HUES48 (cell line): ENCODE data around the gene SH2B3.

Experiments
- H3K27ac ChIP-seq: one replicate; pipeline ENCODE4 v1.7.0; 2013; ENCODE audit warnings: low read depth, low read length, inconsistent platforms
- H3K27me3 ChIP-seq: 2 replicates; pipeline ENCODE4 v1.6.1; 2013; ENCODE audit warnings: mild to moderate bottlenecking, low read length; ENCODE audit not compliant: control insufficient read depth, insufficient read depth
- H3K36me3 ChIP-seq: 2 replicates; pipeline ENCODE4 v1.6.1; 2013; ENCODE audit warnings: low read length; ENCODE audit not compliant: control insufficient read depth, insufficient read depth
- H3K4me1 ChIP-seq: 2 replicates; pipeline ENCODE4 v1.6.1; 2013; ENCODE audit warnings: mild to moderate bottlenecking, low read length; ENCODE audit not compliant: control insufficient read depth, insufficient read depth
- H3K4me3 ChIP-seq: 2 replicates; pipeline ENCODE4 v1.5.1; 2013; ENCODE audit warnings: mild to moderate bottlenecking, low read depth, low read length
- H3K9ac ChIP-seq: 2 replicates; pipeline ENCODE4 v1.6.1; 2013; ENCODE audit warnings: mild to moderate bottlenecking, low read depth, low read length, moderate library complexity
- H3K9me3 ChIP-seq: 2 replicates; pipeline ENCODE4 v1.6.1; 2013; ENCODE audit warnings: low read length; ENCODE audit not compliant: control insufficient read depth, insufficient read depth

The SH2B3 gene

DNA sequence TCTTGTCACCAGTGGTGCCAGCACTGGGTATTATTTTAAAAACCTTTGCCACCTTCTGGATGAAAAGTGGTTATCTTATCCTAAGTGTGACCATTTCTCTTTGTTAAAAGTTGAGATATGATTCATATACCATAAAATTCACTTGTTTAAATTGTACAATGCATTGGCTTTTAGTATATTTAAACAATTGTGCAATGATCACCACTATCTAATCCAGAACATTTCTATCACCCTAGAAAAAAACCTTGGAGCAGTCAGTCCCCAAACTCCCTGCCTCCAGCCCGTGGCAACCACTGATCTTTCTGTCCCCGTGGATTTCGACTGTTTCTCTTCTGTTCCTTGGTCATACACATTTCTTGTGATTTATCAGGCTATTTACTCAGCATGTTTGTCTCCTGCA is 28.3 kb downstream of the SH2B3 start:
- no peaks in the 10 kb centered on the region for H3K36me3 ChIP-seq
- peak overlapping the region; percentile 67 for H3K27ac ChIP-seq
- no peak overlapping the region for H3K4me3 ChIP-seq
- H3K27me3 ChIP-seq = no peaks in the 10 kb centered on the region
- H3K9me3 ChIP-seq = no peaks in the 10 kb centered on the region
- peaks cover 31% of the 10 kb centered on the region for H3K4me1 ChIP-seq
- H3K9ac ChIP-seq = peak overlapping the region; percentile 5; the same call in 1 of the 2 replicates

DNA sequence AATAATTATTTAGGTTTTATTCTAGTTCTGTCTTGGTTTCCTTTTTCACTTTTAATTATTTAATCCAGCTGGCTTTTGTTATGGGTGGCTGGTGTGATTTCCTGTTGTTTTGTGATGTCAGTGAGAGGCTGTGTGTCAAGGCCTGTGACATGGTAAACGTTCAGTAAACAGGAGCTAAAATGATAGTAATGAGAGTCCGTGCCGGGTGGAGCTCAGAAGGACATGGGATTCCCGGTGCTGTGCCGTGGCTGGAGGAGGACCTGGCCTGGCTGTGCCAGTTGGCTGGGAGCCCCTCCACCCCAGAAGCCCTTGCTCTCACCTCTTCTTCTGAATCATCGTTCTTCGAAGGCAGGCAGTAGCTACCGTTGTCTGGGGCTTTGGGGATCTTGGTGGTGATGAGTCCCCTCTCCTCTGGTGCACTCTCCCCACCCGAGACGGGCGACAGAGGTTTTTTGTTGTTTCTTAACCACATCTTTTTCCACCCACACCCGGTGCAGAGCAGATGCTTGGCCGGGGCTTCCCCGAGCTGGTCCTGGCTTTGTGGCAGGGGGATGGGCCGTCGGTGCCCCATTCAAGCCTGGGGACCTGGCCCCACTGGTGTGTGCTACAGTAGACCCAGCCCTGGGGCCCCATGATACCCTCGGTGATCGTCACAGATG is 29.1 kb downstream of the SH2B3 start:
- Histone ChIP-seq H3K4me3 (no peak overlapping the region), H3K27ac (peak overlapping the region; percentile 67), H3K9ac (no peak overlapping the region), H3K36me3 (no peaks in the 10 kb centered on the region), H3K4me1 (peaks cover 28% of the 10 kb centered on the region), H3K27me3 (no peaks in the 10 kb centered on the region), H3K9me3 (no peaks in the 10 kb centered on the region)

DNA sequence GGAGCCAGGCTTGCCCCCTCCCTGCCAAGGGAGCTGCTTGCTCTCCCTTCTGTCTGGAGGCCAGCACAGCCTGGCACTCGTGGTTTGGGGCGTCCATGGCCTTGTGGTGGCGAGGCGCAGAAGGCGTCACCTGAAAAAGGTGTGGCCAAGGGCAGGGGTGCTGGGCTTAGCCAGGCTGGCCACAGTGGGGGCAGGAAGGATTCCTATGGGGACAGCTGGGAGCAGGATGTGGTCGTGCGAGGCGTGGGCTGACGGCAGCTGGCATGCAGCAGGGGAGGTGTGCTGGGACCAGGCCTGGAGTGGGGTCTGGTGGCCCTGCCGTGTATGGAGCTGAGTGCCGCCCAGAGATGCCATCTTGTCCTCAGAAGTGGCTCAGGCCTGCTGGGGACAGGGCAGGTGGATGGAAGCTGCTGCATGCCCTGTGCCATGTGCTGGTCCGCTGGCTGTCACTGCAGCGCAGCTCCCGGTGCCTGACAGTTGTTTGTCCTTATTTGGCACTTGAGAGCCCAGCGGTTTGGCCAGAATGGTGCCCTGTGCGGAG is 30.0 kb downstream of the SH2B3 start:
- Histone ChIP-seq H3K9me3 (no peaks in the 10 kb centered on the region), H3K27ac (no peak overlapping the region), H3K36me3 (no peaks in the 10 kb centered on the region), H3K27me3 (no peaks in the 10 kb centered on the region), H3K4me1 (peaks cover 19% of the 10 kb centered on the region), H3K4me3 (no peak overlapping the region), H3K9ac (no peak overlapping the region)

DNA sequence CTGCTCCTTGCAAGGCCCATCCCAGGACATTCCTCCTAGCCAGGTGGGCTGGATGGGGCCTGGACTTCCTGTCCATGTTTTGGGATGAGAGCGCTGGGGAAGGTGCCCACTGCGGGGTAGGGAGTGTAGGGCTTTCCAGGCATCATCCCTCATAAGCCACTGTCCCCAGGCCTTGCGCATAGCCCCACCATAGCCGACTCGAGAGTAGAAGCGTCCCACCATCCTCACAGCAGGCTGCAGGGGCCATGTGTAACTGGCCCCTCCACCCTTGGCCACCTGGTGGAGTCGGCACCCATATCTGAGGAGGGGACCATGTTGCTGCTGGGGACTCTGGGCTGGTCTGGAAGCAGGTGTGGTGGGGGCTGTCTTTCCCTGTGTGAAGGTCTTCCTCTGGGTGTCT is 30.5 kb downstream of the SH2B3 start:
- H3K9ac ChIP-seq = no peak overlapping the region
- H3K27me3 ChIP-seq = no peaks in the 10 kb centered on the region
- no peaks in the 10 kb centered on the region for H3K36me3 ChIP-seq
- no peaks in the 10 kb centered on the region for H3K9me3 ChIP-seq
- peaks cover 18% of the 10 kb centered on the region for H3K4me1 ChIP-seq
- no peak overlapping the region for H3K4me3 ChIP-seq
- H3K27ac ChIP-seq = no peak overlapping the region

DNA sequence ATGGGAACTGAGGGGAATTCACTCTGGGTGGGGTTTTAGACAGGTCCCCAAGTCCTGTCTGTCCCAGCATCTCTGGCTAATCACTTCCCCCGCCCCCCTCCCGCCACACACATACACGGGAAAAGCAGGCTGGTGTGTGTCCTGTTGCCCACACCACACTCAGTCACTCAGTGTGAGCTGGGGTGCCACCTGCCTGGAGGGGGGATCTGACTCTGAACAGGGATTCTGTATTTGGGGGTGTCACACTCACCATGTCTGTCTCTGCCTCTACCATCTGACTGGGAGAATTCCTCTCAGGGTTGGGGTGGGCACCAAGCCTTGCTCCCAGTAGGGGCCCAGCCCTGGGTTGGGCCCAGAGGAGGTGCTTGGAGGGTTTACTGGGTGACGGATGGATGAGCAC is 31.1 kb downstream of the SH2B3 start:
- Histone ChIP-seq H3K4me3 (no peak overlapping the region), H3K36me3 (no peaks in the 10 kb centered on the region), H3K9me3 (no peaks in the 10 kb centered on the region), H3K27me3 (no peaks in the 10 kb centered on the region), H3K4me1 (peaks cover 18% of the 10 kb centered on the region), H3K9ac (no peak overlapping the region), H3K27ac (no peak overlapping the region)

DNA sequence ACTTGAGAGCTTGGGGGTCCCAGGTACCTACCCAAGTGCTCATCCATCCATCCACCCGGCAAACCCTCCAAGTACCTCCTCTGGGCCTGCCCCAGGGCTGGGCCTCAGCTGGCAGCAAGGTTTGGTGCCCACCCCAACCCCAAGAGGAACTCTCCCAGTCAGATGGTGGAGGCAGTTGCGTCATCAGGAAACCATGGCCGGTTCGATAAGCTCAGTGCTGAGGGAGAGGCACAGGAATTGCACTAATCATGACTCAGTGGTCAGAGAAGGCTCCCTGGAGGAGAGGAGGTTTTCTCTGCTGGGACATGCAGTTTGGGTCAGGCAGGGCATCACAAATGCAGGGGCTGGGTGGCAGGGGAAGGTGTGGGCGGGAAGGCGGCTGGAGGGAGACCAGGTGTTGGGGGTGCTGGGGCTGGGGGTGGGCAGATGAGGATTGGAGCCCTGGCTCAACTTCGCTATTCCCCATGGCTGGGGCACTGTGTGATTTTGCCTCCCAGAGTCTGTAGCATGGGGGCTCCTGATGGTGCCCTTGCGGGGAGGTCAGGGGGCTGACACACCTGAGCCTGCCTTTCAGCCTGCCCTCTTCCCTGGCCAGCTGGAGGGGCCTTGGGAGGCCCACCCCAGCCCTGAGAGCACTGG is 32.2 kb downstream of the SH2B3 start:
- H3K27me3 ChIP-seq = no peaks in the 10 kb centered on the region
- H3K4me1 ChIP-seq = peaks cover 18% of the 10 kb centered on the region
- no peak overlapping the region for H3K4me3 ChIP-seq
- no peak overlapping the region for H3K27ac ChIP-seq
- no peaks in the 10 kb centered on the region for H3K36me3 ChIP-seq
- H3K9me3 ChIP-seq = no peaks in the 10 kb centered on the region
- no peak overlapping the region for H3K9ac ChIP-seq

DNA sequence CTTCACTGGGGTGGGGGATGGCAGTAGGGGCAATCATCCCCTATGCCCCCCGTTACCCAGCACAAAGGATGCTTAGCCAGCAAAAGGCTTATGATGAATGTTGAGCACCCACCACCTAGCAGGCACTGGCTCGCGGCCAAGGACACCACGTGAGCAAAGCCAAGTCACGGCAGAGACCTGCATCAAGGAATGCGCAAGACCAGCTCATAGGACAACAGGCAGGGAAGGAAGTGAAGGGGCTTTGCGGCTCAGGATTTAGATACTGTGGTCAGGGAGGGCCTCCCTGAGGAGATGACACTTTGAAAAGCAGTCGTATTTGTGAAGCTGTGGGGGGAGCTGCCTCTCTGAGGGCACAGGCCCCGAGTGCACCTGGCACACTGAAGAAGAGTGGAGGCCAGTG is 32.8 kb downstream of the SH2B3 start:
- H3K27ac ChIP-seq = no peak overlapping the region

DNA sequence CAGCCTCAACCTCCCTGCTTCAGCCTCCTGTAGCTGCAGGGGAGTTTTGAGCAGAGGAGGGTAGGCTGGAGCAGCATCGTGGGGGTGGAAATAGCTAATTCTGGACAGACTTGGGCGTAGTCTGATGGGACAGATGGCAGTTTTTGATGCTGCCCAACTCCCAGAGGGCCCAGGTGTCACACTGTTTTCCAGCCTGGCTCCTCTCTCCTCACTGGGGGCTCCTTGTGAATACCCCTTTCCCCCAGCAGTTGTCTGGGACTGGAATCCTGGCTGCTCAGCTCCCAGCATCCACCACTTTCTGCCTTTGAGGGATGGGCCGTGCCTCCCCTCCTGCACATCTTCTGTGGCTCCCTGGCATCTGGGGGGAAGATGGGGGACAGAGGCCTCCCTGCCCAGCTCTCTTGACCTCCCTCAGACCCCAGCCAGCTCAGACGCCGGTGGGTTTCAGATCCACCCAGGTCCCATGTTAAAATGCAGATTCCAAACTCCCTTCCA is 34.0 kb downstream of the SH2B3 start:
- no peak overlapping the region for H3K27ac ChIP-seq
- no peaks in the 10 kb centered on the region for H3K9me3 ChIP-seq
- H3K27me3 ChIP-seq = no peaks in the 10 kb centered on the region
- peaks cover 8% of the 10 kb centered on the region for H3K4me1 ChIP-seq
- 0 out of 2 replicates have a peak, but pooled peaks cover 4% of the 10 kb centered on the region for H3K36me3 ChIP-seq
- H3K9ac ChIP-seq = no peak overlapping the region
- H3K4me3 ChIP-seq = no peak overlapping the region

More for the DNA sequence above, 32.8 kb downstream of the SH2B3 start:
- Histone ChIP-seq H3K27me3 (no peaks in the 10 kb centered on the region), H3K9ac (no peak overlapping the region), H3K36me3 (no peaks in the 10 kb centered on the region), H3K4me3 (no peak overlapping the region), H3K9me3 (no peaks in the 10 kb centered on the region), H3K4me1 (peaks cover 18% of the 10 kb centered on the region)

DNA sequence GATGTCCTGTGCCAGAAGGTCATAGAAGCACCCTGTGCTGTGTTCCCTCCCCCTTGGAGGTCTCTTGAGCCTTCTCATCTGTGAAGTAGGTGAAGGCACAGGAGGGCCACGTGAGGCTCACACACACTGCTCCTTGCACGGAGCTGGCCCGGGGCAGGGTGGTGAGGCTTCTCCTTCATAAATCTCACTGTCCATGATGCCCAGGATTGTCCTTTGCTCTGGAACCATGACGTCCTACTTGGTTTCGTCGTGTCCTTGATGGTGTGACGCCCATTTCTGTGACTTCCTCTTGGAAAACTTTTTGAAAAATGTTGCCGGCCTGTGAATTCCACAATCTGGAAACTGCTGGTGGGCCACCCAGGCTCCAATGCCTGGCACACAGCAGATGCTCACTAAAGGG is 34.4 kb downstream of the SH2B3 start:
- Histone ChIP-seq H3K27ac (no peak overlapping the region), H3K9me3 (no peaks in the 10 kb centered on the region), H3K4me1 (peaks cover 3% of the 10 kb centered on the region; the same call in 1 of the 2 replicates), H3K9ac (no peak overlapping the region), H3K27me3 (no peaks in the 10 kb centered on the region), H3K36me3 (0 out of 2 replicates have a peak, but pooled peaks cover 5% of the 10 kb centered on the region), H3K4me3 (no peak overlapping the region)

DNA sequence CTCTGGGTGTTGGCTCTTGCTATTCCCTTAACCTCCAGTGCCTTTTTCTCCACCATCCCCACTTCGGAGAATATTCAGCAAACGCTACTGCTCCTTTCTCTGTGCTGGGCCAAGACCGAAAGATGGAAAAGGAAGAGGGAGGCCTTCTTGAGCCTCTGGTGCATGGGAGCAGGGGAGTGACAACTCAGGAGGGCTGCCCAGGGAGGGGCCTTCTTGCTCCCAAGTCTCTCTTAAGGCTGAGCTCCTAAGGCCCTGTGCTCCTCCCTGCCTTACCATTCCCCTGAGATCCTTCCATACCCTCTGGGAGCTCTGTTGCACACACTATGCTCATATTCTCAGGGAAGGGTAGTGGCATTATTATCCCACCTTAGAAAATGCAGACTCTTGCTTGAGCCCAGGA is 34.9 kb downstream of the SH2B3 start:
- Histone ChIP-seq H3K27me3 (no peaks in the 10 kb centered on the region), H3K9ac (no peak overlapping the region), H3K4me1 (peaks cover 5% of the 10 kb centered on the region; the same call in 1 of the 2 replicates), H3K36me3 (peaks cover 9% of the 10 kb centered on the region; the same call in 1 of the 2 replicates), H3K9me3 (no peaks in the 10 kb centered on the region), H3K27ac (no peak overlapping the region), H3K4me3 (no peak overlapping the region)
